Loucy (cell line): ENCODE measurements around the gene RESP18.

Experiments
- H2AFZ ChIP-seq: fragments of 200-600 bp; sonication (generic); 2 replicates; pipeline ENCODE4 v1.6.0; 2016; ENCODE audit warnings: antibody characterized with exemption, mild to moderate bottlenecking, low read length, moderate library complexity
- H3F3A ChIP-seq: fragments of 200-600 bp; 2 replicates; pipeline ENCODE4 v1.6.0; 2016; ENCODE audit warnings: antibody characterized with exemption, low read depth, mild to moderate bottlenecking
- H3K27me3 ChIP-seq: fragments of 200-600 bp; sonication (generic); 2 replicates; pipeline ENCODE4 v1.6.1; 2014; ENCODE audit warnings: low read length, mild to moderate bottlenecking; ENCODE audit not compliant: insufficient read depth, poor library complexity, severe bottlenecking
- H3K36me3 ChIP-seq: fragments of 200-600 bp; sonication (generic); 2 replicates; pipeline ENCODE4 v1.6.1; 2016; ENCODE audit warnings: low read length; ENCODE audit not compliant: insufficient read depth
- H3K4me1 ChIP-seq: fragments of 200-600 bp; sonication (generic); 2 replicates; pipeline ENCODE4 v1.5.1; 2014; ENCODE audit warnings: low read length, mild to moderate bottlenecking; ENCODE audit not compliant: insufficient read depth, poor library complexity, severe bottlenecking
- H3K4me2 ChIP-seq: fragments of 200-600 bp; sonication (generic); 2 replicates; pipeline ENCODE4 v1.6.0; 2014; ENCODE audit warnings: antibody characterized with exemption, low read length, low read depth, mild to moderate bottlenecking; ENCODE audit not compliant: poor library complexity, severe bottlenecking
- H3K4me3 ChIP-seq: fragments of 200-600 bp; sonication (generic); 2 replicates; pipeline ENCODE4 v1.5.1; 2014; ENCODE audit warnings: low read length, mild to moderate bottlenecking, mixed read lengths; ENCODE audit not compliant: poor library complexity, severe bottlenecking
- H3K79me2 ChIP-seq: fragments of 200-600 bp; sonication (generic); 2 replicates; pipeline ENCODE4 v1.6.1; 2014; ENCODE audit warnings: low read length; ENCODE audit not compliant: insufficient read depth
- H3K9ac ChIP-seq: fragments of 200-600 bp; sonication (generic); 2 replicates; pipeline ENCODE4 v1.6.0; 2014; ENCODE audit warnings: mild to moderate bottlenecking, low read depth, low read length, moderate library complexity; ENCODE audit not compliant: poor library complexity, severe bottlenecking
- H3K9me2 ChIP-seq: fragments of 200-600 bp; sonication (generic); replicated peaks from 2 replicates; pipeline ENCODE4 v1.6.1; 2016; ENCODE audit warnings: low read depth, low read length, mixed read lengths
- H3K9me3 ChIP-seq: fragments of 200-600 bp; sonication (generic); 2 replicates; pipeline ENCODE4 v1.6.1; 2014; ENCODE audit warnings: mild to moderate bottlenecking, antibody characterized with exemption, low read length, low read depth; ENCODE audit not compliant: insufficient read depth
- H4K20me1 ChIP-seq: fragments of 200-600 bp; sonication (generic); 2 replicates; pipeline ENCODE4 v1.6.0; 2014; ENCODE audit warnings: antibody characterized with exemption, low read length, mild to moderate bottlenecking; ENCODE audit not compliant: insufficient read depth, poor library complexity, severe bottlenecking
- EZH2phosphoT487 ChIP-seq: fragments of 200-600 bp; IDR thresholded peaks from 2 replicates; pipeline ENCODE4 v1.6.1; 2018; ENCODE audit warnings: antibody characterized with exemption, mild to moderate bottlenecking, moderate library complexity, borderline replicate concordance
- TF ChIP-seq, protein P1 (sequence below): fragments of 200-600 bp; sonication (generic); conservative IDR thresholded peaks from 2 replicates; pipeline ENCODE4 v1.5.1; 2014; ENCODE audit warnings: mild to moderate bottlenecking, antibody characterized with exemption, low read length

The RESP18 gene

DNA sequence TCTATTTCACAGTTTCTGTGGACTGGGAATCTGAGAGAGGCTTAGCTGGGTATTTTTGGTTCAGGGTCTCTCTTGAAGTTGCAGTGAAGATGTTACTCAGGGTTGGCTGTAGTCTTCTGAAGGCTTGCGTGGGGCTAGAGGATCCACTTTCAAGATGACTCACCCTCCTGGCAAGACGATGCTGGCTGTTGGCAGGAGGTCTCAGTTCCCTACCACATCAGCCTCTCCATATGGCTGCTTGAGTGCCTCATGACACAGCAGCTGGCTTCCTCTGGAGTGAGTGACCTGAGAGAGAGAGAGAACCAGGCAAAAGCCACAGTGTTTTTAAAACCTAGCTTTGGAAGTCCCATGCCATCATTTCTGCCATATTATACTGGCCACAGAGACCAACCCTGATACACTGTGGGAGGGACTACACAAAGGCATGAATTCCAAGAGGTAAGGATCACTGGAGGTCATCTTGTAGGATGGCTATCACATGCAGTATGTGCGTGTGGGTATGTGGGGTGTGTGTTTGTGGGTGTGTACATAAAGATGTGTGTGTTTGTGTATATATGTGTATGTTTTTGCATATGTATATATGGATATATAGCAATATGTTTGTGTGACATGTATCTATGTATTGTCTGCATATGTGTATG lies 30.1 kb upstream of the RESP18 start:
- Histone ChIP-seq H3K9me2 (no peaks in the 10 kb centered on the region), H3F3A (no peaks in the 10 kb centered on the region), H3K4me2 (no peak overlapping the region), H3K79me2 (no peaks in the 10 kb centered on the region), H2AFZ (no peak overlapping the region), H3K4me3 (no peak overlapping the region), H4K20me1 (no peaks in the 10 kb centered on the region), H3K9me3 (no peaks in the 10 kb centered on the region), H3K9ac (no peak overlapping the region), H3K36me3 (no peaks in the 10 kb centered on the region), H3K27me3 (no peaks in the 10 kb centered on the region), H3K4me1 (no peaks in the 10 kb centered on the region)
- no peak for TF ChIP-seq EZH2phosphoT487
- TF ChIP-seq, protein P1, sequence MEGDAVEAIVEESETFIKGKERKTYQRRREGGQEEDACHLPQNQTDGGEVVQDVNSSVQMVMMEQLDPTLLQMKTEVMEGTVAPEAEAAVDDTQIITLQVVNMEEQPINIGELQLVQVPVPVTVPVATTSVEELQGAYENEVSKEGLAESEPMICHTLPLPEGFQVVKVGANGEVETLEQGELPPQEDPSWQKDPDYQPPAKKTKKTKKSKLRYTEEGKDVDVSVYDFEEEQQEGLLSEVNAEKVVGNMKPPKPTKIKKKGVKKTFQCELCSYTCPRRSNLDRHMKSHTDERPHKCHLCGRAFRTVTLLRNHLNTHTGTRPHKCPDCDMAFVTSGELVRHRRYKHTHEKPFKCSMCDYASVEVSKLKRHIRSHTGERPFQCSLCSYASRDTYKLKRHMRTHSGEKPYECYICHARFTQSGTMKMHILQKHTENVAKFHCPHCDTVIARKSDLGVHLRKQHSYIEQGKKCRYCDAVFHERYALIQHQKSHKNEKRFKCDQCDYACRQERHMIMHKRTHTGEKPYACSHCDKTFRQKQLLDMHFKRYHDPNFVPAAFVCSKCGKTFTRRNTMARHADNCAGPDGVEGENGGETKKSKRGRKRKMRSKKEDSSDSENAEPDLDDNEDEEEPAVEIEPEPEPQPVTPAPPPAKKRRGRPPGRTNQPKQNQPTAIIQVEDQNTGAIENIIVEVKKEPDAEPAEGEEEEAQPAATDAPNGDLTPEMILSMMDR: no peak

DNA sequence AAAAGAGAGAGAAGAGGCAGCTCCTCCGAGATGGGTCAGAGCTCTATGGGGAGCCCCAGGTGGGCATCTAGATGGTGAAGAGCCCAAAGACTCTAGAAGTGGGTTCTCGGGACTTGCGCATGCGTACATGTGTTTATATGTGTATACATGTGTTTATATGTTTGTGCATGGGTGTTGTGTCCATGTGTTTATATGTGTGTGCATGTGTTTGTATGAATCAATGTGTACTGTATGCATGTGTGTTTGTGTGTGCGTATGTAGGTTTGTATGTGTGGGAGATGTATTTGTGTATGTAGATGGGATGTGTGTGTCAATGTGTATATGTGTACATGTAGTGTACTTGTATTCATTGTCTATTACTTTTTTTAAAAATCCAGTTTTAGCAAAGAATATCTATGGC lies 29.5 kb upstream of the RESP18 start:
- H3K9me3 ChIP-seq: no peaks in the 10 kb centered on the region
- H3K4me2 ChIP-seq: no peak overlapping the region
- no peaks in the 10 kb centered on the region for H3K4me1 ChIP-seq
- H3F3A ChIP-seq: no peaks in the 10 kb centered on the region
- no peak overlapping the region for H2AFZ ChIP-seq
- no peaks in the 10 kb centered on the region for H3K36me3 ChIP-seq
- H3K27me3 ChIP-seq: no peaks in the 10 kb centered on the region
- no peaks in the 10 kb centered on the region for H3K9me2 ChIP-seq
- H3K79me2 ChIP-seq: no peaks in the 10 kb centered on the region
- no peaks in the 10 kb centered on the region for H4K20me1 ChIP-seq
- TF ChIP-seq, protein P1: no peak
- TF ChIP-seq EZH2phosphoT487: no peak
- H3K4me3 ChIP-seq: no peak overlapping the region
- H3K9ac ChIP-seq: no peak overlapping the region

DNA sequence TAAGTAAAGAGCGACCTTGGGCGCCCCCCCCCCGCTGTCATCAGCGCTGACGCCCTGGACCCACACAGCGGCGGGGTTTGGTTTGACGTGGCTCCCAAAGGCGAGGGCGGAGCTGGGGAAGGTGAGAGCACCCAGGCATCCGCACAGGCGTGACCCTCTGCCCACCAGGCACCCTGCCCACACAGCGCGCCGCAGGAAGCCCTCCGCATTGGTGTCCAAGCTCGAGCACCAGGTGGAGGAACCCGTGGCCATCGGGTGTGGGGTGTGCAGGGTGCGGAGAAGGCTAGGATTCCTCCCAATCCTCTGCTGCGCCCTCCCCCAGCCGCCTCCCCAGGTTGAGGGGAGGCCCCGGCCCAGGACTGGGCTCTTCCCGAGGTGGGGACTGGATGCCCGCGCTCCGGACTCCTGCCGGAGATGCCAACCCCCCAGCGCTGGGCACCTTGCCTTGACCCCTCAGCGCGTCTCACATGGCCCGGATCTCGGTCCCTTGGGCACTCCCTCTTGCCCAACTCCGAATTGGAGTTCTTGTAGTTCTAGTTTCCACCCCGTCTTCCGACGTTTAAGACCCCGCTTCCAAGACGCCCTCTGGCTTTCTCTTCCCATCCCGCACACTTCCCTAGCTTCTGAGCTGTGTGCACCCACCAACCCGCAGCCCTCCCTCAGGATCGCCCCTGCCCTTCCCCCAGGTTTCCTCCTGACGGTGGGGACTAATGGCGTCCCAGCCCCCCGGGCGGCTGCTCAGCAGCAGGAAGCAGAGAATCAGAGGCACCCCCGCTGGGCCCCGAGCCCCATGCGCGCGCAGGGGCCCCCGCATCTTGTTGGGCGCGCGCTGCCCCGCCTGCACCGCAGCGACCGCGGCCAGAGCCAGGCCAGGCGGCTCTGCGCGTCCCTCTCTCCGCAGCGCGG lies 25.9 kb upstream of the RESP18 start:
- H3K79me2 ChIP-seq: no peaks in the 10 kb centered on the region
- TF ChIP-seq EZH2phosphoT487: no peak
- TF ChIP-seq, protein P1: no peak
- H3K9me3 ChIP-seq: no peaks in the 10 kb centered on the region
- H2AFZ ChIP-seq: no peak overlapping the region
- no peaks in the 10 kb centered on the region for H4K20me1 ChIP-seq
- no peak overlapping the region for H3K4me2 ChIP-seq
- no peaks in the 10 kb centered on the region for H3F3A ChIP-seq
- no peaks in the 10 kb centered on the region for H3K9me2 ChIP-seq
- H3K27me3 ChIP-seq: no peaks in the 10 kb centered on the region
- H3K4me3 ChIP-seq: no peak overlapping the region
- no peaks in the 10 kb centered on the region for H3K36me3 ChIP-seq
- no peaks in the 10 kb centered on the region for H3K4me1 ChIP-seq
- no peak overlapping the region for H3K9ac ChIP-seq
